ENCODE measurements around the gene TLCD3A. TPM values are rescaled to one million over a fixed set of nuclear protein-coding genes. Genes with fewer than 3 reads are reported as not detected.
"Not testable (repeated sequence)": the region's sequence is repeated elsewhere in the genome, so short reads cannot be mapped to it uniquely, and the experiment has no call there.

Gene TLCD3A
- total RNA-seq, 1 donor from 2014 or later: 10.1 TPM

DNA sequence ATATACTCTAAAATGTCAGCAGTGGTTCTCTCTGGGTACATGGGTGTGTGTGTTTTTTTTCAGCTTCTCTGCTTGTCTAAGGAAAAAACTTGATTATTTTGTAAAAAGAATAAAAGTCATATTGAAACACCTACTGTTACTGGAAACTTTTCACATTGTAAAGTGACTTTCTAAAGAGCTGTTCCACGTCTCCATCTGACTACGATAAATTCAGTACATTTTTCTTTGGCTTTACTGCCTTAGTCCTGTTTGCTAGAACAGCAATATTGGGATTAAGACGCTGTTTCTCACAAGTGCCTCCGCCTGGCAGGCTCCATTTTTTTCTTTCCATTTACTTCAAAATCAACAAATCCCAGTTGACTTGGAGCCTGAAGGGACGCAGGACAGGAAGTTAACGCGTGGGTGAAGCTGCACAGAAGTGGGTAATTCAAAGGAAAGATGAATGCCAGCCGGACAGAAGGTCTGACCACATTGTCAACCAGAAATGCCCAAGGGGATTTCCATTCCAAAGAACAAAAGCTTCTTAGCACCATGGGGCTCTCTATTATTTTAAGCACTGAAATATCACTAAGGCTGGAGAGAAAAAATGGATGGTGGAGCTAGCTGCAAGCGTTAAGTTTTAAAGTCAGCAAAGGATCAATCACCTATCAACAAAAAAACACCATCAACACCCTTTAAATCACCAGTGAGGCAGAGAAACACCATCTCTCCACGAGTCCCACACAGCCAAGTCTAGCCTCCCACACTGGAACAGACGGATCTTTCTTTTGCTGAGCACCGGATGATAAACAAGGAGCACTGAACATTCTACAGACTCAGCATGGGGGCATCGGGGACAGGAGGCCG is 41.3 kb downstream of the TLCD3A start:
- ATAC-seq (no peak), DNase-seq (ENCODE audit: low spot score) (no peak)
- intact Hi-C loops (cut with DNase I): no loop called here

- intact Hi-C loops (cut with DNase I): no loop called here
- ATAC-seq: no peak
- no peak for DNase-seq (ENCODE audit: low spot score)
These were observed 41.9 kb downstream of the TLCD3A start for GRCh38 chr17:774313-774584.

- intact Hi-C loops (cut with DNase I): no loop called here
These were observed 45.7 kb downstream of the TLCD3A start for GRCh38 chr17:778096-778495.

GRCh38 chr17:781805-782731 is 49.7 kb downstream of the TLCD3A start, which contains the start of the genes GLOD4 and MRM3:
TSS of gene GLOD4 (minus strand) at chr17:782280. CDS start at chr17:782255, 25 bp downstream.
TSS of gene MRM3 (plus strand) at chr17:782353. CDS start at chr17:782379, 26 bp downstream.
- intact Hi-C loops (cut with DNase I): no loop called here

More at GRCh38 chr17:778096-778495, 45.7 kb downstream of the TLCD3A start:
- ATAC-seq (no peak), DNase-seq (ENCODE audit: low spot score) (peak; percentile 21)

GRCh38 chr17:784143-784542 is 51.7 kb downstream of the TLCD3A start:
- ATAC-seq (no peak), DNase-seq (ENCODE audit: low spot score) (no peak)
- intact Hi-C loops (cut with DNase I): no loop called here

More at GRCh38 chr17:781805-782731, 49.7 kb downstream of the TLCD3A start, which contains the start of the genes GLOD4 and MRM3:
- peak; percentile 99 for ATAC-seq
- DNase-seq (ENCODE audit: low spot score): peak; percentile 96

DNA sequence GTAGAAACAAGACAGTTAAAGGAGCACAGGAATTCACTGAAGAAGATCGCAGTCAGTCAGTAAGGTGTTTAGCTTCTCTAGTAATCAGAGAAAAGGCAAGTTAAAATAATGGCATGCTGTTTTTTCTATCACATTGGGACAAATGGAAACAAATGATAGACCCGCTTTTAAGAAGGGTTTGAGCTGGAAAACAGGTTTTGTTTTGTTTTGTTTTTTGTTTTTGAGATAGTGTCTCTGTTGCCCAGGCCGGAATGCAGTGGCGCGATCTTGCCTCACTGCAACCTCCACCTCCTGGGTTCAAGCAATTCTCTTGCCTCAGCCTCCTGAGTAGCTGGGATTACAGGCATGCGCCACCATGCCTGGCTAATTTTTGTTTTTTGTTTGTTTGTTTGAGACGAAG is 53.5 kb downstream of the TLCD3A start:
- ATAC-seq; DNase-seq (ENCODE audit: low spot score); intact Hi-C loops (cut with DNase I): not testable (repeated sequence)

DNA sequence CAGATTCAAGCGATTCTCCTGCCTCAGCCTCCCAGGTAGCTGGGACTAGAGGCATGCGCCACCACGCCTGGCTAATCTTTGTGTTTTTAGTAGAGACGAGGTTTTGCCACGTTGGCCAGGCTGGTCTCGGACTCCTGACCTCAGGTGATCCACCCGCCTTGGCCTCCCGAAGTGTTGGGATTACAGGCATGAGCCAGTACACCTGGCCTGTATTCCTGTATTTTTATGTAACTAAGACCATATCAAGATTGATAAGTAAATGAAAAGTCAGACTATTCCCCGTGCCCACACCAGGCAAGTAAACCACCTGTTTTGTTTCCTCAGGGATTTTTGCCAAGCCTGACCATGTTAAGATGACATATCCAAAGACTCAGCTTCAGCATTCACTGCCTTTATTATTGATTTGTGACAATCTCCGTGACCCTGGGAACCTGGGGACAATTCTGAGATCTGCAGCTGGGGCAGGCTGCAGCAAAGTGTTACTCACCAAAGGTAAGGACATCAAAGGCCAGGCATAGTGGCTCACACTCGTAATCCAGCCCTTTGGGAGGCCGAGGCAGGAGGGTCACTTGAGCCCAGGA is 55.3 kb downstream of the TLCD3A start:
- DNase-seq (ENCODE audit: low spot score) (no peak), ATAC-seq (no peak)
- intact Hi-C loops (cut with DNase I): no loop called here

GRCh38 chr17:788551-788950 is 56.2 kb downstream of the TLCD3A start:
- intact Hi-C loops (cut with DNase I): no loop called here
- no peak for ATAC-seq
- no peak for DNase-seq (ENCODE audit: low spot score)

GRCh38 chr17:789160-789840 is 56.9 kb downstream of the TLCD3A start:
- ATAC-seq (no peak), DNase-seq (ENCODE audit: low spot score) (no peak)
- intact Hi-C loops (cut with DNase I): no loop called here

- not testable (repeated sequence) for DNase-seq (ENCODE audit: low spot score); ATAC-seq
- intact Hi-C loops (cut with DNase I): loop anchor here (10.0 kb wide), 1 partner anchor 265 kb away; no protein-coding TSS in a partner anchor
These were observed 57.8 kb downstream of the TLCD3A start for GRCh38 chr17:789931-790873.

- not testable (repeated sequence) for ATAC-seq; DNase-seq (ENCODE audit: low spot score)
- intact Hi-C loops (cut with DNase I): loop anchor here (10.0 kb wide), 1 partner anchor 264 kb away; no protein-coding TSS in a partner anchor
These were observed 58.5 kb downstream of the TLCD3A start for GRCh38 chr17:790874-791247.

DNA sequence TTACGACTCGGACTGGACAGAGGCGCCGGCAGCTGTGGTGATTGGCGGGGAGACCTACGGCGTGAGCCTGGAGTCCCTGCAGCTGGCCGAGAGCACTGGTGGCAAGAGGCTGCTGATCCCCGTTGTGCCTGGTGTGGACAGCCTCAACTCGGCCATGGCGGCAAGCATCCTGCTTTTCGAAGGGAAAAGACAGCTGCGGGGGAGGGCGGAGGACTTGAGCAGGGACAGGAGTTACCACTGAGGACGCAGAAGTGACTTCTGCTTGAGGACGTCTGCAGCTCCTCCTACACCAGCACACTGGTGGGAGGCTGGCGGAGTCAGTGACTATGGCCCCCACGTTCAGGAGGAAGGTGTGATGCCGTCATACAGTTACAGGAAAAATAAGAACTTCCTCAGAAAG is 59.4 kb downstream of the TLCD3A start:
- intact Hi-C loops (cut with DNase I): loop anchor here (10.0 kb wide), 1 partner anchor 263 kb away; no protein-coding TSS in a partner anchor
- ATAC-seq: no peak
- no peak for DNase-seq (ENCODE audit: low spot score)

- intact Hi-C loops (cut with DNase I): loop anchor here (10.0 kb wide), 1 partner anchor 263 kb away; no protein-coding TSS in a partner anchor
- ATAC-seq (no peak), DNase-seq (ENCODE audit: low spot score) (no peak)
These were observed 59.9 kb downstream of the TLCD3A start for GRCh38 chr17:792277-792676.

Other genes with a start within 250 kb of the TLCD3A start
- 76.6 TPM for gene VPS53, start 17.8 kb upstream of the TLCD3A start, total RNA-seq
- 18.1 TPM for gene GEMIN4, start 19.7 kb downstream of the TLCD3A start, total RNA-seq
- 55.7 TPM for gene GLOD4, start 49.7 kb downstream of the TLCD3A start, total RNA-seq
- 12.1 TPM for gene MRM3, start 49.8 kb downstream of the TLCD3A start, total RNA-seq
- gene NXN, start 247.2 kb downstream of the TLCD3A start, total RNA-seq: 44.3 TPM